GM12891 (cell line): ENCODE data around the gene NLRC3.
"Not testable (repeated sequence)": the region's sequence is repeated elsewhere in the genome, so short reads cannot be mapped to it uniquely, and the experiment has no call there.

Experiments
- POLR2A ChIP-seq: IDR thresholded peaks from 2 replicates; pipeline ENCODE4 v1.6.1; 2011; ENCODE audit warnings: low read depth, low read length, control low read depth
- POLR2AphosphoS5 ChIP-seq: IDR thresholded peaks from 2 replicates; pipeline ENCODE4 v1.6.1; 2011; ENCODE audit warnings: low read depth, low read length, control low read depth
- POU2F2 ChIP-seq: IDR thresholded peaks from 2 replicates; pipeline ENCODE4 v1.6.1; 2011; ENCODE audit warnings: low read depth, mild to moderate bottlenecking, control low read depth, low read length, moderate library complexity
- TAF1 ChIP-seq: IDR thresholded peaks from 2 replicates; pipeline ENCODE4 v1.6.1; 2011; ENCODE audit warnings: low read depth, low read length, control low read depth

GRCh38 chr16:3527216-3527829 lies 49.9 kb downstream of the NLRC3 start:
- TF ChIP-seq POLR2A, POLR2AphosphoS5, TAF1, POU2F2: not testable (repeated sequence)
